Panc1 (cell line): ENCODE data around the gene WWTR1. TPM values are rescaled to one million over a fixed set of nuclear protein-coding genes. Genes with fewer than 3 reads are reported as not detected.
A peak's percentile ranks its signal among the peaks of the same experiment; 100 is the strongest.

Source experiments
- ATAC-seq: fragments of 200-7000 bp; cut with Tn5 transposase; 2 replicates; pipeline ENCODE4 v1.9.1; 2020; ENCODE audit warnings: mild to moderate bottlenecking, moderate library complexity
- BruUV-seq: library from RNA; stranded (reverse); fragments of 400-500 nt; replicated peaks from 2 replicates; lab custom pipeline; 2021; lab: Mats Ljungman, UMichigan
- CTCF ChIA-PET: fragments of 300-600 bp; sonication (Branson Sonifier 250); formaldehyde crosslinking; loops from one replicate; lab custom pipeline; 2022; ENCODE audit warnings: antibody characterized with exemption; lab: Charles Lee
- POLR2A ChIA-PET: fragments of 300-600 bp; sonication (Branson Sonifier 250); formaldehyde crosslinking; loops from one replicate; lab custom pipeline; 2022; ENCODE audit warnings: antibody characterized with exemption; lab: Charles Lee
- DNase-seq: peaks from one replicate; pipeline ENCODE4 v3.0.0-alpha.2; 2010; ENCODE audit warnings: low read depth, low spot score
- H3K27ac ChIP-seq: 2 replicates; pipeline ENCODE4 v1.5.1; 2011; ENCODE audit warnings: mild to moderate bottlenecking, low read length, inconsistent platforms
- H3K27me3 ChIP-seq: fragments of 200-500 bp; sonication (Bioruptor generic); 2 replicates; pipeline ENCODE4 v1.6.0; 2014; ENCODE audit warnings: low read length, inconsistent platforms; ENCODE audit not compliant: control insufficient read depth, insufficient read depth
- H3K36me3 ChIP-seq: fragments of 200-500 bp; sonication (Bioruptor generic); 2 replicates; pipeline ENCODE4 v1.5.1; 2014; ENCODE audit warnings: inconsistent platforms, mild to moderate bottlenecking, low read length, moderate library complexity; ENCODE audit not compliant: control insufficient read depth, insufficient read depth
- H3K4me1 ChIP-seq: 2 replicates; pipeline ENCODE4 v1.5.1; 2011; ENCODE audit warnings: inconsistent platforms, mild to moderate bottlenecking, low read length, moderate library complexity; ENCODE audit not compliant: control insufficient read depth, insufficient read depth
- H3K4me3 ChIP-seq, 2 experiments: 2 replicates each; pipeline ENCODE4 v1.5.1; 2011 to 2012; ENCODE audit warnings: low read depth in 2 of 2, low read length in 2 of 2, mild to moderate bottlenecking in 2 of 2, inconsistent platforms in 1 of 2, moderate library complexity in 1 of 2
- H3K9me3 ChIP-seq: fragments of 200-500 bp; sonication (Bioruptor generic); 2 replicates; pipeline ENCODE4 v1.5.1; 2014; ENCODE audit warnings: low read depth, mild to moderate bottlenecking, inconsistent platforms, low read length, moderate library complexity; ENCODE audit not compliant: control insufficient read depth, insufficient read depth
- CTCF ChIP-seq: fragments of 450-650 bp; IDR thresholded peaks from 2 replicates; pipeline ENCODE4 v1.5.1; 2017; ENCODE audit warnings: mild to moderate bottlenecking
- POLR2AphosphoS5 ChIP-seq: IDR thresholded peaks from 2 replicates; pipeline ENCODE4 v1.6.1; 2012; ENCODE audit warnings: mild to moderate bottlenecking, low read depth, low read length, moderate library complexity
- REST ChIP-seq, 2 experiments: IDR thresholded peaks; 2 replicates each; pipeline ENCODE4 v1.6.1; 2011 to 2012; ENCODE audit warnings: low read depth in 2 of 2, control low read depth in 1 of 2, low read length in 1 of 2, mild to moderate bottlenecking in 1 of 2, moderate library complexity in 1 of 2; ENCODE audit not compliant: insufficient read depth in 1 of 2
- SIN3A ChIP-seq: IDR thresholded peaks from 2 replicates; pipeline ENCODE4 v1.6.1; 2012; ENCODE audit warnings: low read depth, mild to moderate bottlenecking, low read length, moderate library complexity, borderline replicate concordance; ENCODE audit not compliant: insufficient read depth
- TCF7L2 ChIP-seq: IDR thresholded peaks from 2 replicates; pipeline ENCODE4 v1.6.1; 2011; ENCODE audit warnings: mild to moderate bottlenecking, low read depth, low read length, inconsistent platforms
- in situ Hi-C: cut with HindIII; loops from 2 replicates; pipeline ENCODE4 v1.10.0; 2016; ENCODE audit warnings: low sequenced_read_pairs, low pct_unique_long_range_greater_than_20kb
- intact Hi-C: fragments of 100-400 bp; cut with micrococcal nuclease; formaldehyde crosslinking; loops from one replicate; pipeline ENCODE4 v1.10.0; 2022; ENCODE audit not compliant: unreplicated experiment
- total RNA-seq: library from RNA; stranded (reverse); gene quantifications from one replicate; pipeline ENCODE4 v1.2.1, GENCODE V29; 2021; ENCODE audit not compliant: unreplicated experiment

Gene WWTR1
- total RNA-seq, 1 experiment from 2014 or later = 298 TPM

GRCh38 chr3:149611149-149611548, 46.7 kb downstream of the WWTR1 start:
- Histone ChIP-seq H3K36me3 (peaks cover 2% of the 10 kb centered on the region; the same call in 1 of the 2 replicates), H3K4me3 (no peak overlapping the region), H3K27ac (peak overlapping the region; percentile 100), H3K27me3 (no peaks in the 10 kb centered on the region), H3K4me1 (peaks cover 92% of the 10 kb centered on the region), H3K9me3 (no peaks in the 10 kb centered on the region)
- intact Hi-C loops (no loop called here), in situ Hi-C loops (no loop called here)
- TF ChIP-seq POLR2AphosphoS5 (peak; percentile 4; the same call in 1 of the 2 replicates), SIN3A (no peak)
- ATAC-seq (no peak), DNase-seq (no peak)
- ChIA-PET CTCF (interaction anchor here (0.6 to 0.7 kb wide), 2 partner anchors 27 to 80 kb away, joined by 3 read pairs; no protein-coding TSS in a partner anchor), POLR2A (interaction anchor here (0.5 to 0.7 kb wide), 2 partner anchors 21 to 239 kb away, joined by 4 to 5 read pairs; no protein-coding TSS in a partner anchor)
- BruUV-seq = no TSS peak

- peak; percentile 42 for ATAC-seq
- CTCF ChIA-PET = interaction anchor here (0.6 to 0.7 kb wide), 2 partner anchors 28 to 79 kb away, joined by 3 read pairs; no protein-coding TSS in a partner anchor
Measured at GRCh38 chr3:149610351-149611105, 47.3 kb downstream of the WWTR1 start.

More at GRCh38 chr3:149610351-149611105, 47.3 kb downstream of the WWTR1 start:
- no TSS peak for BruUV-seq
- peaks cover 92% of the 10 kb centered on the region for H3K4me1 ChIP-seq
- POLR2A ChIA-PET = interaction anchor here (0.7 kb wide), 1 partner anchor 238 kb away, joined by 5 read pairs; no protein-coding TSS in a partner anchor
- no peak overlapping the region for H3K4me3 ChIP-seq
- in situ Hi-C loops = no loop called here
- H3K36me3 ChIP-seq = peaks cover 2% of the 10 kb centered on the region; the same call in 1 of the 2 replicates
- no peak for DNase-seq
- H3K9me3 ChIP-seq = no peaks in the 10 kb centered on the region
- intact Hi-C loops = no loop called here
- no peak for TF ChIP-seq CTCF
- no peak; the same call in 1 of the 2 replicates for TF ChIP-seq POLR2AphosphoS5
- TF ChIP-seq SIN3A = no peak
- TF ChIP-seq REST (IDR thresholded peaks at IDR 0.05; ENCODE audit: insufficient read depth in 1 of 2, low read depth in 2 of 2, low read length in 1 of 2) = no peak
- no peak for TF ChIP-seq TCF7L2
- H3K27me3 ChIP-seq = no peaks in the 10 kb centered on the region
- peak overlapping the region; percentile 100 for H3K27ac ChIP-seq
